NCI-H1105 (cell line): ENCODE data around the gene TMEM176A.

Experiments used
- DNase-seq: peaks from one replicate; lab custom pipeline; 2025; lab: John Stamatoyannopoulos, UW

Gene TMEM176A

GRCh38 chr7:150820148-150820547 lies 19.6 kb downstream of the TMEM176A start:
- DNase-seq, result no peak

GRCh38 chr7:150820578-150821198 lies 20.1 kb downstream of the TMEM176A start:
- DNase-seq, result no peak

GRCh38 chr7:150823043-150823442 lies 22.5 kb downstream of the TMEM176A start:
- no peak for DNase-seq

- DNase-seq, result no peak
Measured at GRCh38 chr7:150823484-150824126, 23.0 kb downstream of the TMEM176A start.

- no peak for DNase-seq
Measured at GRCh38 chr7:150824379-150825177, 24.0 kb downstream of the TMEM176A start.

GRCh38 chr7:150826061-150826849 lies 25.7 kb downstream of the TMEM176A start:
- no peak for DNase-seq

- DNase-seq, result no peak
Measured at GRCh38 chr7:150828384-150828783, 27.8 kb downstream of the TMEM176A start.

- DNase-seq, result no peak
Measured at GRCh38 chr7:150829426-150829825, 28.9 kb downstream of the TMEM176A start.

GRCh38 chr7:150830937-150831336 lies 30.4 kb downstream of the TMEM176A start:
- no peak for DNase-seq

- no peak for DNase-seq
Measured at GRCh38 chr7:150831851-150832250, 31.3 kb downstream of the TMEM176A start.

- DNase-seq, result no peak
Measured at GRCh38 chr7:150835019-150835418, 34.5 kb downstream of the TMEM176A start.

GRCh38 chr7:150835702-150836280 lies 35.2 kb downstream of the TMEM176A start:
- no peak for DNase-seq

- DNase-seq, result no peak
Measured at GRCh38 chr7:150838965-150839650, 38.5 kb downstream of the TMEM176A start.

GRCh38 chr7:150842018-150842417 lies 41.4 kb downstream of the TMEM176A start:
- DNase-seq, result no peak

GRCh38 chr7:150842716-150843115 lies 42.1 kb downstream of the TMEM176A start:
- DNase-seq, result no peak

GRCh38 chr7:150845421-150845861 lies 44.9 kb downstream of the TMEM176A start:
- no peak for DNase-seq

GRCh38 chr7:150846291-150847115 lies 45.9 kb downstream of the TMEM176A start:
- DNase-seq, result no peak

GRCh38 chr7:150847536-150847935 lies 47.0 kb downstream of the TMEM176A start:
- DNase-seq, result no peak

- DNase-seq, result no peak
Measured at GRCh38 chr7:150848111-150848510, 47.5 kb downstream of the TMEM176A start.

GRCh38 chr7:150848561-150849115 lies 48.1 kb downstream of the TMEM176A start:
- DNase-seq, result no peak
